DND-41 (cell line): Measurements from ENCODE around the gene C16orf86.

Experiments used
- ATAC-seq: fragments of 200-7000 bp; cut with Tn5 transposase; 3 replicates; pipeline ENCODE4 v1.9.1; 2021; ENCODE audit warnings: low read depth; ENCODE audit not compliant: insufficient read depth
- DNase-seq: peaks from one replicate; pipeline ENCODE4 v3.0.0-alpha.2; 2020
- H2AFZ ChIP-seq: 2 replicates; pipeline ENCODE4 v1.6.0; 2012; ENCODE audit warnings: low read depth, low read length
- H3K27ac ChIP-seq: 2 replicates; pipeline ENCODE4 v1.5.1; 2012; ENCODE audit warnings: low read length, inconsistent platforms
- H3K27me3 ChIP-seq: fragments of 200-600 bp; sonication (generic); 2 replicates; pipeline ENCODE4 v1.6.0; 2012; ENCODE audit warnings: low read length, mild to moderate bottlenecking, inconsistent platforms; ENCODE audit not compliant: insufficient read depth, poor library complexity
- H3K36me3 ChIP-seq: 2 replicates; pipeline ENCODE4 v1.5.1; 2012; ENCODE audit warnings: low read length, inconsistent platforms; ENCODE audit not compliant: insufficient read depth
- H3K4me1 ChIP-seq: 2 replicates; pipeline ENCODE4 v1.5.1; 2012; ENCODE audit warnings: mild to moderate bottlenecking, low read length; ENCODE audit not compliant: insufficient read depth
- H3K4me2 ChIP-seq: 2 replicates; pipeline ENCODE4 v1.6.0; 2012; ENCODE audit warnings: mild to moderate bottlenecking, moderate library complexity, low read length, inconsistent platforms; ENCODE audit not compliant: insufficient read depth
- H3K4me3 ChIP-seq, 2 experiments: fragments of 200-600 bp in 1 of 2; shearing (Covaris generic) in 1 of 2; 2 replicates each; pipeline ENCODE4 v1.5.1; 2012 to 2016; ENCODE audit warnings: inconsistent platforms in 2 of 2, low read length in 2 of 2, mild to moderate bottlenecking in 2 of 2, low read depth in 1 of 2, moderate library complexity in 1 of 2
- H3K79me2 ChIP-seq: 2 replicates; pipeline ENCODE4 v1.6.0; 2012; ENCODE audit warnings: low read length, inconsistent platforms; ENCODE audit not compliant: insufficient read depth
- H3K9ac ChIP-seq: 2 replicates; pipeline ENCODE4 v1.6.0; 2012; ENCODE audit warnings: low read depth, mild to moderate bottlenecking, inconsistent platforms, low read length, moderate library complexity
- H3K9me3 ChIP-seq: 2 replicates; pipeline ENCODE4 v1.5.1; 2012; ENCODE audit warnings: low read length, moderate library complexity, mild to moderate bottlenecking, inconsistent platforms; ENCODE audit not compliant: insufficient read depth, severe bottlenecking
- H4K20me1 ChIP-seq: 2 replicates; pipeline ENCODE4 v1.6.0; 2012; ENCODE audit warnings: low read length; ENCODE audit not compliant: insufficient read depth
- EZH2 ChIP-seq: IDR thresholded peaks from 3 replicates; pipeline ENCODE4 v1.6.1; 2012; ENCODE audit warnings: borderline replicate concordance, low read depth, mild to moderate bottlenecking, moderate library complexity, low read length, inconsistent platforms; ENCODE audit not compliant: severe bottlenecking
- TF ChIP-seq, protein P1 (sequence below): IDR thresholded peaks from 2 replicates; pipeline ENCODE4 v1.5.1; 2012; ENCODE audit warnings: borderline replicate concordance, low read length, moderate library complexity, mild to moderate bottlenecking; ENCODE audit not compliant: poor library complexity, severe bottlenecking; ENCODE audit errors: extremely low read depth

C16orf86 gene

DNA sequence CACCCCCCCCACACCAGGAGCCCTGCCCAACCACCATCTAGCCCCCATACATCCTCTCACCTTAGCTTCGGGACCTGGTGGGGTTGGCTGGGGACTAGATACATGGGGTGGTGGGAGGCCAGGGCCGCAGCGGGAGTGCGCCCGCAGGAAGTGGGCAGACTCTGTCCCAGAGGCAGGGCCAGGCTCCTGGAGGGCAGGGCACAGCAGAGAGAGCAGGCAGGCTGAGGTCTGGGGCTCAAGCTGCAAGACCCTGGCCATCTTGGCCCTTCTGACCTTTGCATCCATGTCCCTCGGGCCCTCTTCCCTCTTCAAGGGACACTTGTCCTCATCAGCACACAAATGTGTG is 2.8 kb upstream of the C16orf86 start:
- no peak overlapping the region for H3K4me2 ChIP-seq
- no peaks in the 10 kb centered on the region for H3K27me3 ChIP-seq
- H3K36me3 ChIP-seq: peaks cover 34% of the 10 kb centered on the region
- DNase-seq: no peak
- ATAC-seq: no peak
- TF ChIP-seq, protein P1, sequence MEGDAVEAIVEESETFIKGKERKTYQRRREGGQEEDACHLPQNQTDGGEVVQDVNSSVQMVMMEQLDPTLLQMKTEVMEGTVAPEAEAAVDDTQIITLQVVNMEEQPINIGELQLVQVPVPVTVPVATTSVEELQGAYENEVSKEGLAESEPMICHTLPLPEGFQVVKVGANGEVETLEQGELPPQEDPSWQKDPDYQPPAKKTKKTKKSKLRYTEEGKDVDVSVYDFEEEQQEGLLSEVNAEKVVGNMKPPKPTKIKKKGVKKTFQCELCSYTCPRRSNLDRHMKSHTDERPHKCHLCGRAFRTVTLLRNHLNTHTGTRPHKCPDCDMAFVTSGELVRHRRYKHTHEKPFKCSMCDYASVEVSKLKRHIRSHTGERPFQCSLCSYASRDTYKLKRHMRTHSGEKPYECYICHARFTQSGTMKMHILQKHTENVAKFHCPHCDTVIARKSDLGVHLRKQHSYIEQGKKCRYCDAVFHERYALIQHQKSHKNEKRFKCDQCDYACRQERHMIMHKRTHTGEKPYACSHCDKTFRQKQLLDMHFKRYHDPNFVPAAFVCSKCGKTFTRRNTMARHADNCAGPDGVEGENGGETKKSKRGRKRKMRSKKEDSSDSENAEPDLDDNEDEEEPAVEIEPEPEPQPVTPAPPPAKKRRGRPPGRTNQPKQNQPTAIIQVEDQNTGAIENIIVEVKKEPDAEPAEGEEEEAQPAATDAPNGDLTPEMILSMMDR: no peak
- TF ChIP-seq EZH2: no peak
- no peak overlapping the region for H3K4me3 ChIP-seq
- no peak overlapping the region for H3K9ac ChIP-seq
- H3K4me1 ChIP-seq: peaks cover 52% of the 10 kb centered on the region
- H3K9me3 ChIP-seq: no peaks in the 10 kb centered on the region
- no peak overlapping the region for H2AFZ ChIP-seq
- peaks cover 21% of the 10 kb centered on the region for H3K79me2 ChIP-seq
- H4K20me1 ChIP-seq: peaks cover 12% of the 10 kb centered on the region; the same call in 1 of the 2 replicates
- H3K27ac ChIP-seq: no peak overlapping the region

DNA sequence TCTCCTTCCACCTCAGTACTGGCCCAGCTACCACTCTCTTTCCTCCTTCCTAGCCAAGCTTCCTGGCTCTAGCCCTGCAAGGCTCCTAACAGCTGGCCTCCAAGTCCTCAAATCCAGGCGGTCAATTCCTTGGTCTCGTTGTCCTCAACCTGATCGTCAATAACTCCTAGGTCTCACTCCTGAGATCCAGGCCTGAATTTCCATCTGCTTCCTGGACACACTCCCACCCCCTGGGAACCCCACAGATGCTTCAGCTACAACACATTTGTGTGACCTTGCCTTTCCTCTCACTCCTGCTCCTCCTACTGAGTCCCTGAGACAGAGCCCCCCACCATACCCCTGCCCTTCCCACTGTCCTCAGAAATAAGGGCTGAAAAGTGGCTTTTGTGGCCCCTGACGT is 2.4 kb upstream of the C16orf86 start:
- DNase-seq (no peak), ATAC-seq (no peak)
- no peaks in the 10 kb centered on the region for H3K9me3 ChIP-seq
- no peak for TF ChIP-seq EZH2
- TF ChIP-seq, protein P1: no peak
- H3K27me3 ChIP-seq: no peaks in the 10 kb centered on the region
- peak overlapping the region; percentile 29; the same call in 1 of the 2 replicates for H3K4me2 ChIP-seq
- H3K36me3 ChIP-seq: peaks cover 32% of the 10 kb centered on the region
- no peak overlapping the region for H3K27ac ChIP-seq
- no peak overlapping the region for H3K9ac ChIP-seq
- H3K4me3 ChIP-seq: no peak overlapping the region
- H3K4me1 ChIP-seq: peaks cover 48% of the 10 kb centered on the region
- H2AFZ ChIP-seq: no peak overlapping the region
- H3K79me2 ChIP-seq: peaks cover 17% of the 10 kb centered on the region
- H4K20me1 ChIP-seq: peaks cover 8% of the 10 kb centered on the region; the same call in 1 of the 2 replicates

DNA sequence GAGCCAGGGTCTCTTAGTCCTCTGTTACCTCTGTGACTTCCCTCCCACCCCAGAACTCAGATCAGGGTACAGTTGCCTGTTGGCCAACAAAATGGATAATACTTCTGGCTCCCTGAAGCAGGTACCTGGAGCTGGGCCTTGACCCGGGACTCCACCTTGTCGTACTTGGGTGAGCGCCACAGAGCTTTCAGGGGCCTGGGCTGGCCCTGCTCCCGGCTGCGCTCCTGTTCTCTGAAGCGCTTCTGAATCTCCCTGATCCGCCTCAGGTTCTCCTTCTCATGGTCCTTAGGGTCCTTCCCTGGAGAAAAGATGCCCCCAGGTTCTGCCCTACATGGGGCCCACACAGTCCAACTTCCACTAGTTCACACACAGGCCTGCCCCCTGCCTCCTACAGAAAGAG is 1.7 kb upstream of the C16orf86 start:
- H2AFZ ChIP-seq: no peak overlapping the region
- no peak for TF ChIP-seq EZH2
- TF ChIP-seq, protein P1: no peak
- peak overlapping the region; percentile 29; the same call in 1 of the 2 replicates for H3K4me2 ChIP-seq
- no peak overlapping the region for H3K9ac ChIP-seq
- no peak overlapping the region for H3K27ac ChIP-seq
- peaks cover 43% of the 10 kb centered on the region for H3K4me1 ChIP-seq
- DNase-seq (no peak), ATAC-seq (no peak)
- H3K9me3 ChIP-seq: no peaks in the 10 kb centered on the region
- no peaks in the 10 kb centered on the region for H3K27me3 ChIP-seq
- H4K20me1 ChIP-seq: 0 out of 2 replicates have a peak, but pooled peaks cover 2% of the 10 kb centered on the region
- peaks cover 11% of the 10 kb centered on the region for H3K79me2 ChIP-seq
- H3K4me3 ChIP-seq: no peak overlapping the region
- peaks cover 27% of the 10 kb centered on the region for H3K36me3 ChIP-seq

DNA sequence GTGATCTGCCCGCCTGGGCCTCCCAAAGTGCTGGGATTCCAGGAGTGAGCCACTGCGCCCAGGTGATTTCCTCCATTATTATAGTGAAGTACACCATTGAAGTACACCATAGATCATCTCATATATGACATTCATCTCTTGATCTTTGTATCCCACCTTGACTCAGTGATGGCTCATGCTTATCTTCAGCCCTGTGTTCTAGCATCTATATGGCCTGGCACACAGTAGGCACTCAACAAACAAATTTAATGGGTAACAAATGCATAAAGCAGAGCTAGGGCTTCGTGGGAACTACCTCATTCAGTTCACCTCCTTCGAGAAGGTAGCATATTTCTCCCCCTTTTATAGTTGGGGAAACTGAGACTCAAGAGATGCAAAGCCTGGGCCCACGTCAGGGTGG is 1.0 kb upstream of the C16orf86 start:
- Histone ChIP-seq H3K79me2 (peaks cover 10% of the 10 kb centered on the region), H4K20me1 (0 out of 2 replicates have a peak, but pooled peaks cover 2% of the 10 kb centered on the region), H3K27me3 (no peaks in the 10 kb centered on the region), H3K9ac (peak overlapping the region; percentile 94), H3K4me2 (peak overlapping the region; percentile 100), H3K4me1 (peaks cover 43% of the 10 kb centered on the region), H3K9me3 (no peaks in the 10 kb centered on the region), H3K27ac (peak overlapping the region; percentile 62), H3K36me3 (peaks cover 27% of the 10 kb centered on the region), H2AFZ (peak overlapping the region; percentile 66; the same call in 1 of the 2 replicates), H3K4me3 (peak overlapping the region; percentile 85 to 96; a peak in 3 of 4 replicates)
- no peak for TF ChIP-seq EZH2
- TF ChIP-seq, protein P1: no peak
- ATAC-seq (no peak), DNase-seq (no peak)
